ENCODE data around the gene ZNF407. TPM values are rescaled to one million over a fixed set of nuclear protein-coding genes. Genes with fewer than 3 reads are reported as not detected.
"Not testable (repeated sequence)": the region's sequence is repeated elsewhere in the genome, so short reads cannot be mapped to it uniquely, and the experiment has no call there.

The ZNF407 gene
- total RNA-seq, 3 donors from 2014 or later = 13.1 to 13.8 (median 13.4) TPM

DNA sequence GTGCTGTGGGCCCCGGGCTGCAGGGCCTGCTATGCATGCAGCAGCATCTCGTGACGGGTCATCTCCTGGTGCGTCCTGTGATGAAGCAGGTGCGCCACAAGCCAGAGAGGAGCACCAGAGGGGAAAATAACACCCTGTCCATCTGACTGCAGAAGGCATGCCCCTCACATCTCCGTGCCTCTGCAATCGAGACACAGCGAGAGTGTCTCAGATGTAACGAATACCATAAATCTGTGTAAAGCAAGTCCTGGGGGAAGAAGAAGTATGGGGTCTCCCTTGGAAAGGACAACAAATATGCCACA is 473.8 kb downstream of the ZNF407 start:
- ATAC-seq = no peak
- DNase-seq = no peak
- H3K36me3 Mint-ChIP-seq (ENCODE audit: insufficient read depth) = peaks cover 15% of the 10 kb centered on the region
- peaks cover 42% of the 10 kb centered on the region for H3K4me1 Mint-ChIP-seq (ENCODE audit: low read depth)
- no peaks in the 10 kb centered on the region for H3K27me3 Mint-ChIP-seq (ENCODE audit: low read depth)
- peaks cover 6% of the 10 kb centered on the region for H3K9me3 Mint-ChIP-seq
- H3K4me3 Mint-ChIP-seq = peak overlapping the region; percentile 82

- ATAC-seq (no peak), DNase-seq (no peak)
- peaks cover 10% of the 10 kb centered on the region for H3K9me3 Mint-ChIP-seq
- H3K36me3 Mint-ChIP-seq (ENCODE audit: insufficient read depth) = peaks cover 16% of the 10 kb centered on the region
- no peak overlapping the region for H3K4me3 Mint-ChIP-seq
- H3K4me1 Mint-ChIP-seq (ENCODE audit: low read depth) = peaks cover 42% of the 10 kb centered on the region
- no peaks in the 10 kb centered on the region for H3K27me3 Mint-ChIP-seq (ENCODE audit: low read depth)
These were observed 474.4 kb downstream of the ZNF407 start for GRCh38 chr18:75071866-75072671.

DNA sequence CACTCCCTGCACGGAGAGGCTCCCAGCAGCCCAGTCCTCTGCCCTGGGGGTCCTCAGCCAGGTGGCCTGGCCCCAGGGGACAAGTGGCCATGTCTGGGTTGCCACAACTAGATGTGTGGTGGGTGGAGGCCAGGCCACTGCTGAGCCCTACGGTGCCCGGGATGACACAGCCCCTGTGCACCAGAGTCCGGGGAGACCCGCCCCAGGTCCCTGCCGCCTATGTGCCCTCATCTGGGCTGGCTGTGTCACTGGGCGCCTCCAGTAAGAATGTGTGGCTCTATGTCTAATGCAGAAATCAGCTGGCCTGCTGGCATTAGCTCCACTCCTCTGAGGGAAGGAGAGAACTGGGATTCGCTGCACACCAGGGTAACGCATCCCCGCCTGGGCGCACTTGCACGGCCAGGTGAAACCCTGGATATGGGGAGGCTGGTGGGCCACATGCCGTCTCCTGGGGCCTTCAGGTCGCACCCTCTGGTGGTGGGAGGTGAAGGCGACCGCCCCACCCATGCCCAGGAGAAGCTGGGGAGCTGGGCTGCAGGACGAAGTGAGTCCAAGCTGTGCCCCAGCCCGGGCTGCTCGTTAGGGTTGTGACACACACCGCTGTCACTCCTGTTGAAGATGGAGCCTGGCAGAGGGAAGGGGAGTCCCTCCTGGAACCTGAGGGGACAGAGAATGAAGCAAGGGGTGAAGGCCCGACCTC is 475.2 kb downstream of the ZNF407 start:
- Mint-ChIP-seq H3K27me3 (ENCODE audit: low read depth) (no peaks in the 10 kb centered on the region), H3K36me3 (ENCODE audit: insufficient read depth) (peaks cover 16% of the 10 kb centered on the region), H3K9me3 (peaks cover 15% of the 10 kb centered on the region), H3K4me1 (ENCODE audit: low read depth) (peaks cover 38% of the 10 kb centered on the region), H3K4me3 (no peak overlapping the region)
- ATAC-seq = no peak
- DNase-seq = no peak

DNA sequence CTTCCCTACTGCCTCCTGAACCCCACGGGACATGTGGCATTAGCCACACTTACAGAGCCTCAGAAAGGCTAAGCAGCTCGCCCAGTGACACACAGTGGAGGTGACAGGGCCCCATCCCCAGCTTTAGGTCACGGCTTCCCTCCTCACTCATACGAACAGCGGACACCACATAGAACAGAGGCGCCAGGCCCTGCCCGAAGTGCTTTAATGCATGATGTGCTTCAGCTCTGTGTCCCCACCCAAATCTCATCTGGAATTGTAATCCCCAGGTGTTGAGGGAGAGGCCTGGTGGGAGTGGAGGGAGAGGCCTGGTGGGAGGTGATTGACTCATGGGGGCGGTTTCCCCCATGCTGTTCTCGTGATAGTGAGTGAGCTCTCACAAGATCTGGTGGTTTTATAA is 476.0 kb downstream of the ZNF407 start:
- DNase-seq = no peak
- peaks cover 15% of the 10 kb centered on the region for H3K9me3 Mint-ChIP-seq
- H3K4me3 Mint-ChIP-seq = no peak overlapping the region
- no peaks in the 10 kb centered on the region for H3K27me3 Mint-ChIP-seq (ENCODE audit: low read depth)
- H3K36me3 Mint-ChIP-seq (ENCODE audit: insufficient read depth) = peaks cover 16% of the 10 kb centered on the region
- H3K4me1 Mint-ChIP-seq (ENCODE audit: low read depth) = peaks cover 35% of the 10 kb centered on the region
- ATAC-seq = no peak

DNA sequence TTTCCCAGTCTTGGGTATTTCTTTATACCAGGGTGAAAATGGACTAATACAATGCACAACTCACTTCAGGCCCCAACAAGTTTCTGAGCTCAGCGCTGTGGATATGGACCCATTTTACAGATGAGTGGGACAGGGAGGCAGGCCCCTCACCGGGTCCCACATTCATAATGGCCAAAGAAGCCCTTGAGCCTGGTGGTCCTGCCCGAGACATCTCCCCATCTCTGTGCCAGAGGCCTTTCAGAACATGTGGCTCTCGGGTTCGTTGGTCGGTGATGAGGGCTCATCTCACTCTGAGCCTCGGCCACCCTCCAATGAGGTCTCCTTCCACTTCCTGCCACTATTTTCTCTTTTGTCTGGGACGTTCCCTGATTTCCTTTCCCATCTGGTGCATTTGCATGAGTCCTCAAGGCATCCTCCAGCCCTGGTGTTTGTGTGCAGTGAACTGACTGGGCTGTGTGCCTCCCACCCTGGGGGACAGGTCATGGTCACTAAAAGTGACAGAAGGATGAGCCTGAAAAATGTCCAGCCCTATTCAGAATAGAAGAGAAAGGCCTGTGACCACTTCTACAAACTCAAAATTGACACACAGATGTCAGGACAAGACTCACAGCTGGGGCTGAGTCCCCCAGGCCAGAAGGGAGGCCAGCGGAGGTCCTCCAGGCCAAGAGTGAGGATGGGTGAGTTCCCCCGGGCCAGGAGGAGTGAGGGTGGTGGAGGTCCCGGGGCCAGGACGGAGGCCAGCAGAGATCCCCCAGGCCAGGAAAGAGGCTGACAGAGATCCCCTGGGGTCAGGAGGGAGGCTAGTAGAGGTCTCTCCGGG is 476.7 kb downstream of the ZNF407 start:
- H3K4me3 Mint-ChIP-seq = no peak overlapping the region
- H3K9me3 Mint-ChIP-seq = peaks cover 19% of the 10 kb centered on the region
- ATAC-seq (no peak), DNase-seq (no peak)
- H3K27me3 Mint-ChIP-seq (ENCODE audit: low read depth) = no peaks in the 10 kb centered on the region
- peaks cover 16% of the 10 kb centered on the region for H3K36me3 Mint-ChIP-seq (ENCODE audit: insufficient read depth)
- H3K4me1 Mint-ChIP-seq (ENCODE audit: low read depth) = peaks cover 32% of the 10 kb centered on the region

DNA sequence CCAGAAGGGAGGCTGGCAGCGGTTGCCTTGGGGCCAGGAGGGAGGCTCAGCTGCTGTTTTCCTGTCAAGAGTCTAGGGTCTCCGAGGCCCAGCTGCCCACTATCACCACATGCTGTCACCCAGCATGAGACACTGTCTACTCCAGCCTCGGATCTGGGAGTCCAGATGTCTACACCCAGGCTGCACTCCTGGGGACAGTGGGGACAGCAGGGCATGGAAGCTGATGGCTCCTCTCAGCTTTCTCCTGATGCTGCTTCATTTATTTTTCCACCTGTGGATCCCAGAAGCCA is 477.3 kb downstream of the ZNF407 start:
- H3K4me3 Mint-ChIP-seq = no peak overlapping the region
- peaks cover 19% of the 10 kb centered on the region for H3K9me3 Mint-ChIP-seq
- H3K36me3 Mint-ChIP-seq (ENCODE audit: insufficient read depth) = peaks cover 16% of the 10 kb centered on the region
- DNase-seq (no peak), ATAC-seq (no peak)
- H3K27me3 Mint-ChIP-seq (ENCODE audit: low read depth) = no peaks in the 10 kb centered on the region
- H3K4me1 Mint-ChIP-seq (ENCODE audit: low read depth) = peaks cover 26% of the 10 kb centered on the region

DNA sequence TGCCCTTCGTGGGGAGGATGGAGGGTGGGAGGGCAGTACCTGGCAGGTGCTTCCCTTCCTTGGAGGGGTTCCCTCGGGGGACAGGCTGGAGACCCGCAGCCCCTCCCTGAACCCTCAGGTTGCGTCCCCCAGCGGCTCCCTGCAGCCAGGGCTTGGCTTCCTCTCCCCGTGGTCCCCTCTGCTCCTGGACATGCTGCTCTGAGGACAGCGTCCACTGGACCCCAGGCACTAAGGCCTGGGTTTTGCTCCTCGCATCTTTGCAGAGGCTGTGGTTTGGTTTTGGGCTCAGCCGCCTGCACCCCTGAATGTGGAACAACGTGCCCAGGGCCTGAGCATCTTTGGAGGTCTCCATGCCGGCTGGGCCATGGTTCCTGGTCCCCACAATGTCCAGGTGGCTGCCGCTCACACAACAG is 477.8 kb downstream of the ZNF407 start:
- DNase-seq (no peak), ATAC-seq (no peak)
- Mint-ChIP-seq H3K9me3 (peaks cover 19% of the 10 kb centered on the region), H3K4me3 (no peak overlapping the region), H3K36me3 (ENCODE audit: insufficient read depth) (peaks cover 16% of the 10 kb centered on the region), H3K4me1 (ENCODE audit: low read depth) (peaks cover 22% of the 10 kb centered on the region), H3K27me3 (ENCODE audit: low read depth) (no peaks in the 10 kb centered on the region)

- H3K4me1 Mint-ChIP-seq (ENCODE audit: low read depth) = peaks cover 13% of the 10 kb centered on the region
- no peak overlapping the region for H3K4me3 Mint-ChIP-seq
- no peaks in the 10 kb centered on the region for H3K27me3 Mint-ChIP-seq (ENCODE audit: low read depth)
- DNase-seq = no peak
- peaks cover 16% of the 10 kb centered on the region for H3K36me3 Mint-ChIP-seq (ENCODE audit: insufficient read depth)
- H3K9me3 Mint-ChIP-seq = peaks cover 19% of the 10 kb centered on the region
- no peak for ATAC-seq
These were observed 478.6 kb downstream of the ZNF407 start for GRCh38 chr18:75076286-75076685.

- peaks cover 13% of the 10 kb centered on the region for H3K9me3 Mint-ChIP-seq
- H3K36me3 Mint-ChIP-seq (ENCODE audit: insufficient read depth) = peaks cover under 1% of the 10 kb centered on the region
- H3K4me1 Mint-ChIP-seq (ENCODE audit: low read depth) = no peaks in the 10 kb centered on the region
- ATAC-seq (no peak), DNase-seq (no peak)
- H3K4me3 Mint-ChIP-seq = no peak overlapping the region
- H3K27me3 Mint-ChIP-seq (ENCODE audit: low read depth) = peaks cover 2% of the 10 kb centered on the region
These were observed 483.8 kb downstream of the ZNF407 start for GRCh38 chr18:75081486-75081885.

DNA sequence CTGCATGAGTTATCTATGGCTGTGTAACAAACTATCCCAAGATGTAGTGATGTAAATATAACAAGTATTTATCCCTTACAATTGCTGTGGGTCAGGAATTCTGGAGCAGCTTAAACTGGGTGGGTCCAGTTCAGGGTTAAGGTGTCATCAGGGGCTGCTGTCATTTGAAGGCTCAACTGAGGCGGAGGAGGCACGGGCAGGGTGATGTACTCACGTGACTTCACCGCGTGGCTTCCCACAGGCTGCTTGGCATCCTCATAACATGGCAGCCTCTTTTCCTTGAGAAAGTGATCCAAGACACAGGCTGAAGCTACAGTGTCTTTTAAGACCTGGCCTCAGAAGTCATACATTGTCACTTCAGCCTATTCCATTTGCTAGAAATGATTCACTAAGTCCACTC is 485.5 kb downstream of the ZNF407 start:
- Mint-ChIP-seq H3K36me3 (ENCODE audit: insufficient read depth) (no peaks in the 10 kb centered on the region), H3K9me3 (peaks cover 5% of the 10 kb centered on the region), H3K4me3 (no peak overlapping the region), H3K27me3 (ENCODE audit: low read depth) (peaks cover 2% of the 10 kb centered on the region), H3K4me1 (ENCODE audit: low read depth) (no peaks in the 10 kb centered on the region)
- ATAC-seq (no peak), DNase-seq (no peak)

GRCh38 chr18:75083761-75084160 is 486.1 kb downstream of the ZNF407 start:
- DNase-seq = no peak
- no peak overlapping the region for H3K4me3 Mint-ChIP-seq
- ATAC-seq = no peak
- no peaks in the 10 kb centered on the region for H3K4me1 Mint-ChIP-seq (ENCODE audit: low read depth)
- no peaks in the 10 kb centered on the region for H3K36me3 Mint-ChIP-seq (ENCODE audit: insufficient read depth)
- peaks cover 5% of the 10 kb centered on the region for H3K9me3 Mint-ChIP-seq
- peaks cover 2% of the 10 kb centered on the region for H3K27me3 Mint-ChIP-seq (ENCODE audit: low read depth)

GRCh38 chr18:75085676-75086075 is 488.0 kb downstream of the ZNF407 start:
- H3K4me3 Mint-ChIP-seq; H3K27me3 Mint-ChIP-seq (ENCODE audit: low read depth); H3K4me1 Mint-ChIP-seq (ENCODE audit: low read depth); DNase-seq; H3K36me3 Mint-ChIP-seq (ENCODE audit: insufficient read depth); ATAC-seq; H3K9me3 Mint-ChIP-seq: not testable (repeated sequence)

DNA sequence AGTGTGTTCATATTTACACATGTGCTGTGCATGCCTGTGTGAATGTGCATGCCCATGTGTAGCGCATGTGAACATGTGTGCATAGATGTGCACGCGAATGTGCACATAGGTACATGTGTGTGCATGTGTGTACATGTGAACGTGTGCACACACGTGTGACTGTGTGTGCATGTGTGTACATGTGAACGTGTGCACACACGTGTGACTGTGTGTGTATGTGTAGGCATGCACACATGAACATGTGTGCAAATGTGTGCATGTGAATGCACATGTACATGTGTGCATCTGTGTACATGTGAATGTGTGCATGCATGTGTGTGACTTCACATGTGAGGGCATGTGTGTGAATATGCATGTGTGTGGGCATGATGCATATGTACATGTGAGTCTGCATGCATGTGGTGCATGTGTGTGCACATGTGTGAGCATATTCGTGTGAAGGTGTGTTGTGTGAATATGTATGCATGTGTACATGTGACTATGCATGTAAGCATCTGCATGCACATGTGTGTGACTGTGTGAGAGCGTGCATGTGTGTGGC is 488.9 kb downstream of the ZNF407 start:
- Mint-ChIP-seq H3K4me1 (ENCODE audit: low read depth) (no peaks in the 10 kb centered on the region), H3K4me3 (no peak overlapping the region), H3K27me3 (ENCODE audit: low read depth) (peaks cover 2% of the 10 kb centered on the region), H3K36me3 (ENCODE audit: insufficient read depth) (no peaks in the 10 kb centered on the region), H3K9me3 (no peaks in the 10 kb centered on the region)
- DNase-seq = no peak
- no peak for ATAC-seq

GRCh38 chr18:75087119-75088020 is 489.7 kb downstream of the ZNF407 start:
- ATAC-seq = no peak
- no peak overlapping the region for H3K4me3 Mint-ChIP-seq
- H3K36me3 Mint-ChIP-seq (ENCODE audit: insufficient read depth) = no peaks in the 10 kb centered on the region
- H3K9me3 Mint-ChIP-seq = no peaks in the 10 kb centered on the region
- no peaks in the 10 kb centered on the region for H3K4me1 Mint-ChIP-seq (ENCODE audit: low read depth)
- no peak for DNase-seq
- no peaks in the 10 kb centered on the region for H3K27me3 Mint-ChIP-seq (ENCODE audit: low read depth)
